Measurements from ENCODE around the gene CSNK1A1. TPM values are rescaled to one million over a fixed set of nuclear protein-coding genes. Genes with fewer than 3 reads are reported as not detected.
A peak's percentile ranks its signal among the peaks of the same experiment; 100 is the strongest.

Gene CSNK1A1
- total and polyA plus RNA-seq, 2 of the 4 experiments (the other 2 are of a cell fraction), result 140 to 419 TPM

GRCh38 chr5:149496917-149497316 is 54.3 kb downstream of the CSNK1A1 start:
- Histone ChIP-seq H3K27ac (ENCODE audit: insufficient read depth, low read length) (no peak overlapping the region), H2AFZ (replicated peaks; ENCODE audit: low read length, poor library complexity) (no peak overlapping the region), H4K5ac (ENCODE audit: low read depth, low read length) (no peak overlapping the region), H4K91ac (ENCODE audit: insufficient read depth, low read depth, low read length) (no peak overlapping the region), H2BK15ac (ENCODE audit: low read depth, low read length) (no peak overlapping the region), H2BK120ac (ENCODE audit: low read depth, low read length) (no peak overlapping the region), H3K36me3 (ENCODE audit: control insufficient read depth, insufficient read depth, low read length) (peaks cover 28% of the 10 kb centered on the region), H3K14ac (replicated peaks; ENCODE audit: low read depth, low read length) (no peak overlapping the region), H2BK20ac (ENCODE audit: low read depth, low read length) (no peak overlapping the region), H3K18ac (ENCODE audit: low read depth, low read length) (no peak overlapping the region), H3K9me1 (ENCODE audit: insufficient read depth, low read length) (peaks cover 2% of the 10 kb centered on the region), H4K8ac (ENCODE audit: low read depth in 2 of 2, low read length in 2 of 2) (no peak overlapping the region; a peak in 1 of 4 replicates), H2AK5ac (ENCODE audit: low read depth, low read length) (no peak overlapping the region), H3K4me1 (ENCODE audit: control insufficient read depth, insufficient read depth, low read length) (peaks cover 11% of the 10 kb centered on the region), H3K23ac (ENCODE audit: low read depth, low read length) (no peak overlapping the region), H3K4me2 (ENCODE audit: low read depth, low read length) (no peak overlapping the region), H3K27me3 (ENCODE audit: control insufficient read depth, insufficient read depth, low read length) (no peaks in the 10 kb centered on the region), H4K20me1 (ENCODE audit: insufficient read depth, low read length) (peaks cover 7% of the 10 kb centered on the region; the same call in 1 of the 2 replicates), H3K4me3 (ENCODE audit: insufficient read depth, low read depth, low read length) (no peak overlapping the region), H3K79me1 (ENCODE audit: low read depth in 1 of 2, low read length in 2 of 2) (peaks cover 13 to 52% of the 10 kb centered on the region in 2 experiments; a peak in 3 of 4 replicates), H3K4ac (ENCODE audit: low read depth, low read length) (no peak overlapping the region), H2BK5ac (ENCODE audit: low read depth, low read length, poor library complexity, severe bottlenecking) (peak overlapping the region; percentile 93), H3K9ac (ENCODE audit: low read depth, low read length) (no peak overlapping the region), H3K9me3 (ENCODE audit: control insufficient read depth, insufficient read depth, low read length) (no peaks in the 10 kb centered on the region), H2AK9ac (replicated peaks; ENCODE audit: low read depth, low read length, poor library complexity) (no peak overlapping the region), H3K56ac (ENCODE audit: extremely low read depth, insufficient read depth, low read length) (no peak overlapping the region)
- no peak for TF ChIP-seq RCOR1 (IDR thresholded peaks at IDR 0.05; ENCODE audit: insufficient replicate concordance, low read length)
- ChIA-PET POLR2A (ENCODE audit: unreplicated experiment) (interaction anchor here (0.6 kb wide), 1 partner anchor 53 kb away, joined by 4 read pairs; no protein-coding TSS in a partner anchor), CTCF (interaction anchor here (0.5 to 1.6 kb wide), 3 partner anchors 14 to 57 kb away, joined by 3 to 4 read pairs (median 3); partner anchors contain the start of gene CSNK1A1)
- in situ Hi-C loops (cut with MboI; ENCODE audit: low sequenced_read_pairs) (no loop called here), intact Hi-C loops (cut with micrococcal nuclease) (loop anchor here (2.0 kb wide), 2 partner anchors 48 to 54 kb away; partner anchors contain the start of gene CSNK1A1), dilution Hi-C loops (cut with HindIII; ENCODE audit: low sequenced_read_pairs, unreplicated experiment) (no loop called here)
- DNase-seq (no peak), ATAC-seq (ENCODE audit: low read depth) (no peak)
- no CpG with 5 or more reads among the region's 2 CpGs for WGBS, 2 experiments (ENCODE audit: extremely low coverage in 2 of 2, insufficient read length in 1 of 2)
- no TSS peak for BruUV-seq (replicated peaks)
